HG03066 (cell line): ENCODE data around the gene ASPA.
"Not testable (repeated sequence)": the region's sequence is repeated elsewhere in the genome, so short reads cannot be mapped to it uniquely, and the experiment has no call there.

Source experiments
- ATAC-seq: cut with Tn5 transposase; IDR thresholded peaks from one replicate; pipeline ENCODE4 v1.9.1; 2021; ENCODE audit warnings: low read depth; ENCODE audit not compliant: unreplicated experiment

The ASPA gene

DNA sequence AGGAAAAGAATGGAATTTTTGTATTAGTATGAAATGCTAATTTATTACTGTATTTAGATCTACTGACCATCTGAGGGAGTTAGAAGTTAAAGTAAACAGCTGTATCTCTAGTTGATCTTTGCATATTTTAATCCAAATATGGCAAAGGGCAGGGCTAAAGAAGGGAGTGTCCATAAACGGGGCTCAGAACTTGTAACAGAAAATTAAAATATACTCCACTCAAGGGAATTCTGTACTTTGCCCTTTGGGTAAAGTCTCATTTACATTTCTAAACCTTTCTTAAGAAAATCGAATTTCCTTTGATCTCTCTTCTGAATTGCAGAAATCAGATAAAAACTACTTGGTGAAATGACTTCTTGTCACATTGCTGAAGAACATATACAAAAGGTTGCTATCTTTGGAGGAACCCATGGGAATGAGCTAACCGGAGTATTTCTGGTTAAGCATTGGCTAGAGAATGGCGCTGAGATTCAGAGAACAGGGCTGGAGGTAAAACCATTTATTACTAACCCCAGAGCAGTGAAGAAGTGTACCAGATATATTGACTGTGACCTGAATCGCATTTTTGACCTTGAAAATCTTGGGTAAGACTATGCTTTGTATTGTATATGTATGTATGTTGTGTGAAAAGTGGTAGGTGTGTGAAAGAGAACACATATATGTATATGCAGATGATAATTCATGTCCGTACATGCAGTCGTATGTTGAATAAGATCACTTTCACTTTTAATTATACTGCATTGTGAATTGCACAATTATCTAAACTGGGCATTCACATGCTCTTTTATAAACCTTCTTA, at the start of gene ASPA:
Gene ASPA, plus strand, starts transcription at position 186 of the 799 bp plus-strand sequence. Its CDS starts 163 bp downstream, at position 349.
- ATAC-seq: no peak

DNA sequence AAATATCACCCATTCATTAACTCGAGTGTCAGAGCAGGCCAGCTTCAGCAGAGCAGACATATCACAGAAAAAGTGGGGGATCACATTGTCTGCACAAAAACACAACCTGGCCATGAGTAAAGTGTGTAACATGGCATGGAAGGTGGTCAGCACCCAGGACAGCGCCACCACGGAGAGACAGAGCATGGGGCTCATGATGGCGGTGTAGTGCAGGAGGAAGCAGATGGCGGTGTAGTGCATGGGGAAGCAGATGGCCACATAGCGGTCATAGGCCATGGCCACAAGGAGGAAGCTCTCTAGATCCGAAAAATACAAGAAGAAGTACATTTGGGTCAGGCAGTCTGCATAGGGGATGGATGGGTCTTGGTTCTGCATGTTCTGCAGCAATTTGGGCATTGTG, 42.6 kb upstream of the ASPA start:
- not testable (repeated sequence) for ATAC-seq

DNA sequence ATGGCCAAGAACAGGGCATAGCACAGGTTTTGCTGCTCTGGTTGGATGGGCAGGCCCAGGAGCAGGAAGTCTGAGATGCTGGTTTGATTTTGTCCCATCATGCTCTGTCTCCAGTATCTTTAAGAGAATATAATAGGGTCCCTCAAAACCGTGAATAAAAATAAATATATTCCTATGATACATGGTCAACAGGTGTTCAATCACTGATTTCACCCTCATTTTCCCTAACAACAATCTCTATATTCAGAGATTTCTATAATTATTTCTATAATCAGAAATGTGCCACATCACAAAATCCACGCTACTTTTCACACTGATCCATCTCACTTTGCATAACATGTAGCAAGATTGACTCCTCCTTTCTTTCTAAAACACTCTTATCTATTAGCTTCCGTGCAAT, 42.1 kb upstream of the ASPA start, which contains the start of gene OR1E2:
Gene OR1E2, minus strand, starts transcription at position 101 of the 400 bp plus-strand sequence. Its CDS starts 0 bp downstream, at position 101.
- ATAC-seq: no peak

DNA sequence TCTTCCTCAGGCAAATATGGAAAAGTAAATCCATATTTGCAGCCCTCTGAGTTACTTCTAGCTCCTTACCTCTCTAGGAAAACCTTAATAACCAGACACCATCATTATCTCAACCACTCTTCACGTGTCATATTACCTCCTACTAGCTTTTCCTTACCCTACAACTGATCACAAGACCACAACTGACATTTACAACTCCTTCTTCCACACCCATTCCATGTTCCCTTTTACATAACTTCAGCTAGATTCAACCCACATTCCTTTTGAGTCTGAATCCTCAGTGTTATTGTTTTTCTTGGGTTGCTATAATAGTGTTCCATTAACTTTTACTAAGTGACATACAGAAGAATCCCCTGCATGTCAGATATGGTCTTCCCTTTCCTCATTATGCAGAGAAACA, 37.4 kb upstream of the ASPA start:
- no peak for ATAC-seq

DNA sequence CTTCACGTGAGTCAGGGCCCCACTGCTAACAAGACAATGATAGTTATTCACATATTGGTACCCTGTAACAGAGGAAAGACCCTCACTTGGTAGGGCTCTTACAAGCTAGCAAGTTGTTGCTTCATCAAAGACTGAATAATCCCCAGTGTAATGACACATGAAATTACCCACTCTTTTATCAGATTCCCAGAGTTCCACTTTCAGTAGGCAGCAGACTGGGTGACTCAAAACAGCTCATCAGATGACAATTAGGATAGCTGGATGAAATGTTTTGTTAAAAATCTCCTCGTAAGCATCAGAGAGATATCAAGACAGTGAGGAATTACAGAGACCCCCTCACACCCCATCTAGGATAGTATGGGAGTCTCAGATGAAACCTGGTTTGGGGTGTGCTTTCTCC, 35.3 kb upstream of the ASPA start:
- no peak for ATAC-seq

DNA sequence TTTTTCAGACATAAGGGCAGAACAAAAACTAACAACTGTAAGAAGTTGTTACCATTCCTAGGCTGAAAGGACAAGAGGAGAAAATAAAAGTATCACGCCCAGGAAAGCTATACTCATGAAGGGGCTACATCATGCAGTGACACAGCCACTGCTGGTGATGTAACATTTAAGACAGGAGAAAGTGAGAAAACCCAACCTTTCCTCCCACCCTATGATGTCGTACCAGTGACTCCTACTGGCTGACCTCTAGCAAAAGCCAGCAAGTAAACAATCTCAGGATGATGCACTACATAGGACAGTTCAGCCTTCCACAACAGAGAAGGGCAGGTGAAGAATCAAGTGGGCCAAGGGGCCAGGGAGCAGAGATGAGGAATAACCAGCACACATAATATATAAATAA, 28.2 kb upstream of the ASPA start:
- no peak for ATAC-seq

DNA sequence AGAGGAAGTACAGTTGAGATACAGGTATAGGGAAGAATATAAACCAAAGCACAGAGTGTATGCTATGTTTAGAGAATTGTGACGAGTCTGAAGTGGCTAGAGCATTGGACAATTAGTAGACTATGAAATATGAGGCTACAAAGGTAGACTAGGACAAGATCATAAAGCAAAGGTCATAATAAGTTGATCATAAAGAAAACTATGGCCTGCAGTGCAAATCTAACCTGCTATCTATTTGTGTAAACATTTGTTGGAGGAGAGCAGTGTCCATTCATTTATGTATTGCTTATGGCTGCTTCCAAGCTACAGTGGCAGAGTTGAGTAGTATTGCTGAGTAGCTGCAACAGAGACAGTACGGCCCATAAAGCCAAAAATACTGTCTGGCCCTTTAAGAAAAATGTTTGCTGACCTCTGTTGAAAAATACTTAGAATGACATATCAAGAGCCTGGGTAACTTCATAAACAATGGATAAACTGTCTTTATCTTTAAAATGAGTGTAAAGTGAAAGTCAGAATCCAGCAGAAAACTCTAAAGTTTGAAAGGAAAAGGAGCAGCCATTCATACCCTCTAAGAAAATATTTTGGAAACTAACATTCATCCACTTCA, 27.6 kb upstream of the ASPA start:
- no peak for ATAC-seq

DNA sequence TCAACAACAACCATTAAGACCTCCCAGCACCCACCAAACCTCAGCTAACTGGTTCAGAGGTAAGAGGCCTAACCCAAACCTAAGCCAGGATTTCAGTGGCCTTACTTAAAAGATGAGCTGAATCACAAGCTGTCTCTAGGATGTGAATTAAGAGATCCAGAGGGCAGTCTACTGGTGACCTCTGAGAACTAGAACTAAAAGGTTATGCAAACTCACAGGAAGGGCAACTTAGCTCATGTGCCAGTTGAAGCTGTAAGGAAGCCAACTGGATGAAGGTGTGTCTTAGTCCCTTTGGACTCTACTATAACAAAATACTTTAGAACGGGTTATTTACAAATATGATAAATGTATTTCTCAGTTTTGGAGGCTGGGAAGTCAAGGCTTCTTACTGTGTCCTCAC, 9.4 kb upstream of the ASPA start:
- ATAC-seq: not testable (repeated sequence)

DNA sequence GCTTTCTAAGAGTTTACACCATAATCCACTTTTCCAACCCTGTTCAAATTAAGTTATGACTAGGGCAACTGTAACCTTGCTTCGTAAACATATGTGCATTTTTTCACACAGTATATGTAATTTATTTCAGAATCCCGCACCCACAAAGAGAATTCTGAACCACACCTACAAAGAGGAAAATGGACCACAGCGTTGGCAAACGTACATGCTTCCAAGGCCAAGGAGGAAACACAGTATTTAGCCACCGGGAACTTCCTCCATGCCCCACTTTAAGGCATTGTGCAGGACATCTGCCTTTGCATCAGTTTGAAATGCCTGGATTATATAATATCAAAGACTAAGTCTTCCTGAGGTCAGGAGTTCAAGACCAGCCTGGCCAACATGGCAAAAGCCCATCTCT, 6.3 kb upstream of the ASPA start:
- ATAC-seq: no peak

DNA sequence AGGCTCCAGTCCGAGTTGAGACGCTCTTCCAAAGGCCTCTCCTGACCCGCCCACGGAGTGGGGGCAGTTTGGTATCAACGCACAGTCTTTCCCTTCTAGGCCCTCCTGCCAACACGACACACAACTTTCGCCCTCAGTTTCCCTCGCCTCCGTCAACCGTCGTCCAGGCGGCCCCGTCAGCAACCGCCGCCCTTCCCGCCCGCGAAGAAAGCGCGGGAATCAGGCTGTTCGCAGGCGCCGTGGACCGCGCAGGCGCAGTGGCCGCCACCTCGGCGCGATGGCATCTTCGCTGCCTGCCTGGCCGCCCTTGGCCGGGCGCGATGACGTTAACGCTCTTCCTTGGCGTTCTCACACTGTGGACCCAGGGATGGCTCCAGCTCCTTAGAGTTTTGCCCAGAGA, 4.2 kb upstream of the ASPA start, which contains the start of gene SPATA22:
Gene SPATA22, minus strand, starts transcription at position 221 of the 400 bp plus-strand sequence. CDS start 2,494 bp downstream, outside the sequence.
- no peak for ATAC-seq

DNA sequence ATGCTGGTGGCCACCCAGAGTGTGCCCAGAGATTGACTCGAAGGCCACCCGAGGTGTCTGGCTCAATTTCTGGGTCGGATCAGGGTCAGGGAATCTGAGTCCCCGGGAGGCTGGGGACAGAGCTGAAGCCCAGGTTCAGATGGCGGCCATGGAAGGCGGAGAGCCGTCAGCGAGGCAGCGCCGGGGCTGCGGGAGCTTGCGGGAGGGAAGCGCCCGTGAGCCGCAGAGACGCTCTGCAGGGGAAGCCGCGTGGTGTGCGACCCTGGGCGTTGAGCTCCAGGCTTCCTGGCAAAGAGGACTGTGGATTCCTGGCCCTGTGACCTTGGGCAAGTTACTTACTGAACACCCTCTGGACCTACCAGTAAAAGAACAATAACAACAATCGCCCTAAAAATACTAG, 3.7 kb upstream of the ASPA start:
- no peak for ATAC-seq

DNA sequence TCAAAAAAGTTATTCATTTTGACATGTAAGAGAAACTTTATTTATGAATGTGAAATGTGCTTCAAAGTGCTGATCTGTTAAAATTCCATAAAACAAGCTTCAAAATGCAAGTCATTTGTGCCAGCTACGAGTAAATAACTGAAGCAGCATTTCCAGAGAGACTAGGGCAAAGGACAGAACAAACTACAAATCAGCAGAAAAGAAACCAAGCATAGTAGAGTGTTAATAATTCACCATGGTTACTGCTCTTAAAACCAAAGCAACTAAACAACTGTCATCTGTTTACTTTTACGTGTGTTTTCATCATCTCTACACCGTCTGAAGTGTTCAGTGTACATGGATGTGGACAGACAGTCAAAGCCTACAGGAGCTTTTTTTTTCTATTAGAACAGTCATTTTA, 1.6 kb upstream of the ASPA start:
- no peak for ATAC-seq

DNA sequence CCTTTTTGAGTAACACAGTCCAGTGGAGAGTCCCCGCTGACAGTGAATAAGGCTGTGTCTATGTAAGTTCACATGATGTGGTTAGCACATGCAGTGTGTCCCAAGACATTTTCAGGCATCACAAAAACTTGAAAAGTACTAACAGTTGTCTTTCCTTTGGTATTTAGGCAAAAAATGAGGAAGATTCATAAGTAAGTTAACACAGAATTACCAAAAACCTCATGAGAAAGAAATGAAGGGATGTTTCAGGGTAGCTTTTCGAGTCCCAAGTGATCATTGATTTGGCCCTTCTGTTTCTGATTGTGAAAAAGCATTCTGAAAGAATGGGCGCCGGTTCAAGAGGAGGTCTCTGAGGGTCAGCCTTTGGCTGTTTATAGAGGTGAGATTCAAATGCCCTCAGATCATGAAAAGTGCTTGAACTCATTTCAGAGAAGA, 529 bp upstream of the ASPA start:
- ATAC-seq: no peak

DNA sequence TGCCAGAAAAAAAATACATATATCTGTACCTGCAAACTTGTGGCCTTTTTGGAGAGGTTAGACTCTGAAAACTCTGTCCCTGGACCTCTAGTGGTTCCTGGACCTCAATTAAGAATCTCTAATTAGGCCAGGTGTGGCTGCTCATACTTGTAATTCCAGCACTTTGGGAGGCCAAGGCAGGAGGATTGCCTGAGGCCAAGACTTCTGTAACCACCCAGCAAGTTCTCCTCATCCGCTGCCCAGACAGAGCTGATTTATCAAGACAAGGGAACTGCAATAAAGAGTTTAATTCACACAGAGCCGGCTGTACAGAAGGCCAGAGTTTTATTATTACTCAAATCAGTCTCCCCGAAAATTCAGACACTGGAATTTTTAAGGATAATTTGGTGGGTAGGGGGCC, 4.2 kb downstream of the ASPA start:
- no peak for ATAC-seq

DNA sequence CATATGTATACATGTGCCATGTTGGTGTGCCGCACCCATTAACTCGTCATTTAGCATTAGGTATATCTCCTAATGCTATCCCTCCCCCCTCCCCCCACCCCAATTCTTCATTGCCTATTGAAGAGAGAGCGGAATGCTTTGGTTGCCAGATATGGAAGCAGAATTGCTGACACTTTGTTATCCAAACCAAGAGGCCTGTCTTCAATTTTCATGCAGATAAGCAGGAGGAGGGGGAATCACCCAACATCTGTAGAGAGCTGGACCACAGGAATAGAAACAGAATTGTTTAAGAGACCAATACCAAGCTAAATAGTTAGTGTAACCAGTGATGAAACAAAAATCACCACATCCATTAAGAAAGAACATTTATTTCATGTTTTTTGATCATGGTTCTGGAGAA, 7.1 kb downstream of the ASPA start:
- no peak for ATAC-seq

DNA sequence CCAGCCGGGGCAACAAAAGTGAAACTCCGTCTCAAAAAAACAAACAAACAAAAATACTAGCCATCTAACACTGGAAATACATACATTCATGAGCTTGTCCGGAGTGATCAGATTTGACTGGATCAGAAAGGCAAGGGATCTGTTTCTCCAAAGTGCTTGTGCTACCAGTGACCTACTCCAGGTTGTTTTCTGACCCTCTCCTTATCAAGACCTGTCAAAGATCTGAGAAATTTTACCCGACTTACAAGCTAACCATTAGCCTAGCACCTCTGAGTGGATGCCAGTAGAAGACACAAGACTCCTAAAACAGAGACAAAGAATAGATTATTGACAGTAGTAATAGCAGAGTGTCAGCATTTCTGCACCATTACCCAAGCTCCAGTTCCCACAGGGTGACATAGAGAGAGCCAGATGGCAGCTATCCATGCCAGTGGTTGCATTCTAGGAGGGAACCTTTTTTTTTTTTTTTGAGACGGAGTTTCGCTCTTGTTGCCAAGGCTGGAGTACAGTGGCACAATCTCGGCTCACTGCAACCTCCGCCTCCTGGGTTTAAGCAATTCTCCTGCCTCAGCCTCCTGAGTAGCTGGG, 9.8 kb downstream of the ASPA start:
- no peak for ATAC-seq

DNA sequence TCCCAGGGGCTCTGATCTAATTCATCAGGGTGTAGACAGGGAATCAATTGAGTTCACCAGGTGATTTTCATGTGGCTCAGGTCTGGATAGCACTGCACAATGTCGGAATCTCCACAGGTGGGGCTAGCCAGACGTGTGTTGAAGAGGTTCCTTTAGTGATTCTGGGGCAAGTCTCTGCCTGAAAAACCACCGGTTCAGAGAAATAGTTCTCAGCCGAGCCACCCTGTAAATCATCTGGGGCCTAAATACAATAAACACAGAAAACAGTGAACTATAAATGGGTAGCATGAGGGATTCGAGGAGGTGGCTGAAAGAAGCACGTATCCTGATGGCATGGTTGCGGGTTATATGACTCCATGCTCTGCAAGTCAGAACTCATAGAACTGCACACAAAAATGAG, 21.3 kb downstream of the ASPA start:
- ATAC-seq: no peak

DNA sequence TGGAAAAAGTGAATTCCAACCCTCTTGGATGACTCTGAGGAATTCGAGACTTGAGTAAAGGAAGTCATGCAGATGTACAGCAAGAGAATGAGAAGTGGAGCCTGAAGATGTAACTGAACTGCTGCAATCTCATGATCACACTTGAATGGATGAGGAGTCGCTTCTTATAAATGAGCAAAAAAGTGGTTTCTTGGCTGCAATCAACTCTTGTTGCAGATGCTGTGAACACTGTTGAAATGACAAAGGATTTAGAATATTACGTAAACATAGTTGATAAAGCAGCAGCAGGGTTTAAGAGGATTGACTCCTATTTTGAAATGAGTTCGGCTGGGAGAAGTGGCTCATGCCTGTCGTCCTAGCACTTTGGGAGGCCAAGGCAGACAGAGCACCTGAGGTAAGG, 25.5 kb downstream of the ASPA start:
- ATAC-seq: no peak

DNA sequence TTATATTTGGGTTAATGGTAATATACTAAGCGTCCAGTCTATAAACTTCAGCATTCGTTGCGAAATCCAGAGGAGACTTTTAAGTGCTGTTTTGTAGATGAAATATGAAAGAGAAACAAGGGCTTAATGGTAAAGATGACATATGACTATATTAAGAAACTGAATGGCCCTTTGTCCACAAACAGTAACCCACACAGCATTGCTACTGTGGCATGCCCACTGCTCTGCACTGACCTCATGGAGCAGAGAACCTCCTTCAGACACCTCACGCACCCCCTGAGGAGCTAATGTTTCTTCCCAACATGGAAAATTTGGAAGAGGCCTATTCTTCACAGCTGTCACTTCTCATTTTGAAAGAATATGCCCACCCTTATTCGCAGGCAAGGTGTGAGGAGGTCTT, 26.7 kb downstream of the ASPA start:
- ATAC-seq: no peak

DNA sequence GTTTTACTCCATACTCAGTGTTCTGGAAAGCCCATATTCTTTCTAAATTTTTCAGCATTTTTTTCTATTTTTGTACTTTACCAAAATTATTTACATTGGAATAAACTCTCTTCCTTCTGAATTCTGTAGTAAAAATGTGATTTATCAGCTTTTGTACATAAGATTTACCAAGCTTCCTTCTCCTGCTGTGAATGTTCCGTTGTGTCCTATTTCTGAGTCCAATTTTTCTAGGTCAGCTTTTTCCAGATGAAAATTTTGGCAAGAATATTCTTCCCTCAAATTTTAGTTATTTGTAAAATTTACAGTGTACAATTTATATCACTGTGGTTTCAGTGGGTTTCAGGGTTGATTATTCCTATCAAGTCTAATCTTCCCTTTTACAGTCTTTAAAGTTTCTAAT, 27.5 kb downstream of the ASPA start:
- no peak for ATAC-seq

DNA sequence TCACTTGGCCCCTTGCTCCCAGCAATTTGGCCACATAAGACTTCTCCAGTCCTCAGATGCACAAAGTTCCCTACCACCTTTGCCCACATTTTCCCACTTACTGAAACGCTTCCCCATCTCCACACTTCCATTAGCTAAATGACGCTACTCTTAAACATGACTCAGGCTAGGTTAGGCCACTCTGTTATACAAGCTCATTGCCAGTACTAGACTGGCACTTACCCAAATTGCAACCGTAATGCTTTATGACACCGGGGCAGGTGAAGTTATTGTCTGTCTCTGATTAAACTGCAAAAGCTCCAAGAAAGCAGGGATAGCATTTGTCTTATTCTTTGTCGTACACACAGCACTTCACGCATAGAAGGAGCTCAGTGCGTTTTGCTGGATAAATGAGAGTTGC, 29.2 kb downstream of the ASPA start:
- no peak for ATAC-seq

DNA sequence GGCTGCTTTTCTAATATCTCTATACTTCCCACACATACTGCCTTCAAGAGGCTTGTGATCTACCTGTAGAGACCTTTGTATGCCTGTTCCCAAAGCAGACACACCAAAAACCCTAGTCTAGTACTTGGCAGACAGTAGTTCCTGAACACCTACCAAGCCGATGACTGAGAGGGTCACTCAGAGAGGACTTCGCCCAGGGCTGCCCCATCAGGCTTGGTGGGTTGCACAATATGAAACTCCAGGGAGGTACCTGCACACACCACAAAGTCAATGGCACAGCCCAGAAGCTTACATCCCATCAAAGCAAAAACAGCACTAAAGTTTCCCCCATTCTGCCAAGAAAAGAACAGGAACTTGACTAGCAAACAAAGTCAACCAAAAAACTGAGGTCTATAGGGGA, 30.3 kb downstream of the ASPA start:
- ATAC-seq: no peak
